Osteocyte (in vitro differentiated cells): ENCODE results near the gene CRYBG1. TPM values are rescaled to one million over a fixed set of nuclear protein-coding genes. Genes with fewer than 3 reads are reported as not detected.

ENCODE experiments used
- DNase-seq: peaks from one replicate; pipeline ENCODE4 v3.0.0; 2021; ENCODE audit warnings: mixed read lengths; ENCODE audit not compliant: unreplicated experiment; ENCODE audit errors: extremely low spot score
- H3K27ac Mint-ChIP-seq: one replicate; pipeline ENCODE4 v1.8.0; 2021; ENCODE audit warnings: mild to moderate bottlenecking, mixed read lengths; ENCODE audit not compliant: unreplicated experiment
- H3K27me3 Mint-ChIP-seq: one replicate; pipeline ENCODE4 v1.8.0; 2021; ENCODE audit warnings: mixed read lengths; ENCODE audit not compliant: unreplicated experiment
- H3K36me3 Mint-ChIP-seq: one replicate; pipeline ENCODE4 v1.8.0; 2021; ENCODE audit warnings: mixed read lengths; ENCODE audit not compliant: unreplicated experiment
- H3K4me1 Mint-ChIP-seq: one replicate; pipeline ENCODE4 v1.8.0; 2021; ENCODE audit warnings: mixed read lengths; ENCODE audit not compliant: unreplicated experiment
- H3K4me3 Mint-ChIP-seq: one replicate; pipeline ENCODE4 v1.8.0; 2021; ENCODE audit warnings: mild to moderate bottlenecking, moderate library complexity, mixed read lengths; ENCODE audit not compliant: unreplicated experiment
- H3K9me3 Mint-ChIP-seq: one replicate; pipeline ENCODE4 v1.8.0; 2021; ENCODE audit warnings: mixed read lengths; ENCODE audit not compliant: unreplicated experiment
- CTCF ChIP-seq: fragments of 200-600 bp; sonication (generic); IDR thresholded peaks from 2 replicates; pipeline ENCODE4 v1.5.0; 2021; ENCODE audit warnings: antibody characterized with exemption, mild to moderate bottlenecking, moderate library complexity
- total RNA-seq: library from RNA; stranded (reverse); gene quantifications from 2 replicates; pipeline ENCODE4 v1.2.1, GENCODE V29; 2021

CRYBG1 gene
- total RNA-seq, 1 donor from 2014 or later: 2.4 TPM

- DNase-seq: no peak
- Mint-ChIP-seq H3K9me3 (no peaks in the 10 kb centered on the region), H3K4me3 (no peak overlapping the region), H3K27me3 (peaks cover 70% of the 10 kb centered on the region), H3K36me3 (no peaks in the 10 kb centered on the region), H3K27ac (no peak overlapping the region), H3K4me1 (no peaks in the 10 kb centered on the region)
- TF ChIP-seq CTCF: no peak
These were observed 53.2 kb downstream of the CRYBG1 start for GRCh38 chr6:106413722-106414121.

DNA sequence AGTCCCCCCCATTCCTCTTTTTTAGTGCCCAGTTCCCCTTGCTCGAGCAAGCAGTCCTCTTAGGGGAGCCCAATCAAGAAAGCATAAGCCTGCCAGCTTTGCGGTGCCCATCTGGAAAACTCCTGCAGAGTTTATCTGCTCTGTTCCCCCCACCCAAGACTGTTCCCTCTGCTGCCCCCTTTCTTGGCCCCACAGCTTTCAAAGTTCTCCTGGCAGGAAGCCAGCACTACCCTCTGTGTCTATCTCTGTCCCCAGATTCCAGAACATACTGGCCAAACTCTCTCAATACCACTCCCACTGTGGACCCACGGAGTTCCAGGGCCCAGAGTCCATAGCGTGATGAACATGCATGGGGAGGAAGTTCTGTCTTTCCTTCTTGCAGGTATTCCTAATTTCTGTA, 55.4 kb downstream of the CRYBG1 start:
- no peak overlapping the region for H3K27ac Mint-ChIP-seq
- no peaks in the 10 kb centered on the region for H3K9me3 Mint-ChIP-seq
- no peak overlapping the region for H3K4me3 Mint-ChIP-seq
- H3K36me3 Mint-ChIP-seq: no peaks in the 10 kb centered on the region
- H3K4me1 Mint-ChIP-seq: no peaks in the 10 kb centered on the region
- TF ChIP-seq CTCF: no peak
- no peak for DNase-seq
- peaks cover 72% of the 10 kb centered on the region for H3K27me3 Mint-ChIP-seq

DNA sequence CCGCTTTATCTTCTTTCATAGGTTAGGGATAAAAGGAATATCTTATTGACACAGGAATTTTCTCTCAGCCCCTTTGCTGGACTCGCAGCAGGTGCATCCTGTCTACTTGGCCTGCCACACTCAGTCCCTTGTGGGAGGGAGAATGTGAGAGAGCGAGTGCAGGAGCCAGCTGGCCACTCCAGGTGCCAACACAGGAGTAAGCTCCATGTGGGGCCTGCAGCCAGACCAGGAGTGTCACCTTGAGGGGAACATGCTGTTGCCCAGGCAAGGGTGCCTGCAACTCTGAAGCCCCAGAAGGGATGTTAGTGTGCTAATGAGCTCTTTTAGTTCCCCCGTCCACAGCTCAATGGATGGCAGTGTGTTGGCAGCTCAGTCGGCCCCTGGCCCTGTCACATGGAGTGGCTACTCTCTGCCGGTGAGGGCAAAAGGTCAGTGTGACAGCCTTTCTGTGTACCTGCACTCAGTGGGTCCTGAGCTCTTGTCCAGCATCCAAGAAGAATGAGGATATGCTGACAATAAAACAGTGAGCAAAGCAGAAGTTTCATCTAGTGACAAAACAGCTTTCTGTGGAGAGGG, 57.1 kb downstream of the CRYBG1 start:
- Mint-ChIP-seq H3K36me3 (no peaks in the 10 kb centered on the region), H3K27ac (no peak overlapping the region), H3K4me1 (no peaks in the 10 kb centered on the region), H3K27me3 (peaks cover 70% of the 10 kb centered on the region), H3K4me3 (no peak overlapping the region), H3K9me3 (no peaks in the 10 kb centered on the region)
- TF ChIP-seq CTCF: no peak
- no peak for DNase-seq

DNA sequence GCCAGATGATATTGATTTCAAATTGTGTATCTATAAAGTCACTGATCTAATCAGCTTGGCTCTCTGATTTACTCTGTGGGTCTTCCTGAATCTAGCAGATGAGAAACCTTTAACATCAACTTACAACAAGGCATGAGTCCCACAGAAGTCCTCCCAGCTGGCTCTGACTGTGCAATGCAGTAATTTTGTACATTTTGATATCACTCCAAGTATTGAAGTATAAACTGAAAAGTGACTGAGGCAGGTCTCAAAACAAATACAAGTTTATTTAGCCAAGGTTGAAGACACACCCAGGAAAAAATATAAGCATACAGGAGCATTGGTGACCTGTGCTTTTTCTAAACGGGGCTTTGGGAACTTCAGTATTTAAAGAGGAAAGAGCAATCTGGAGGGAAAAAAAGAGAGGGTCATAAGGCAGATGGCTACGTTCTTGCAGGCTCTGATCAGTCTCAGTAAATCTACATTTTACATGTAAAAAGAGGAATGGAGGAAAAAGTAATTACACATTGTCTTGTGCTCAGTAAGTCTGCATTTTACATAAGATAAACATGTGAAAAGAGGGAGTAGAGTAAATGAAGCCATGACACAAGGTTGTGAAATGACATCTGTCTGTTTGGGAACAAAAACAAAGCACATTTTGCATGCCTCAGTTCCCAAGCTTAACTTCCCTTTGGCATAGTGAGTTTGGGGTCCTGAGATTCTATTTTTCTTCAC, 59.5 kb downstream of the CRYBG1 start:
- H3K27me3 Mint-ChIP-seq: peaks cover 52% of the 10 kb centered on the region
- H3K4me1 Mint-ChIP-seq: no peaks in the 10 kb centered on the region
- DNase-seq: no peak
- TF ChIP-seq CTCF: no peak
- no peak overlapping the region for H3K27ac Mint-ChIP-seq
- no peaks in the 10 kb centered on the region for H3K9me3 Mint-ChIP-seq
- no peaks in the 10 kb centered on the region for H3K36me3 Mint-ChIP-seq
- H3K4me3 Mint-ChIP-seq: no peak overlapping the region

DNA sequence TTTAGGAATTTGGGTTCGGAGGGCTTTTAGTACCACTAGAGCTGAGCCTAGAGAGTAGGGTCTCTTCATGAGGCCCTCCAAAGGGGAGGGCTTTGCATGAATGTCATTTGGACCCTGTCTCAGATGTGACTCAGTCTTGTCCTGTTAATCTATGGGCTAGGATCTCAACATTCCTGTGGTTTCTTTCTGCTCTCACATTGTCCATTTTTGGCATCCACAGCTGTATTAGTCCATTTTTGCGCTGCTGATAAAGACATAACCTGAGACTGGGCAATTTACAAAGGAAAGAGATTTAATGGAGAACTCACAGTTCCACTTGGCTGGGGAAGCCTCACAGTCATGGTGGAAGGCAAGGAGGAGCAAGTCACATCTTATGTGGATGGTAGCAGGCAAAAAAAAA, 61.0 kb downstream of the CRYBG1 start:
- H3K4me1 Mint-ChIP-seq: no peaks in the 10 kb centered on the region
- TF ChIP-seq CTCF: no peak
- H3K27me3 Mint-ChIP-seq: peaks cover 38% of the 10 kb centered on the region
- H3K4me3 Mint-ChIP-seq: no peak overlapping the region
- DNase-seq: no peak
- H3K36me3 Mint-ChIP-seq: no peaks in the 10 kb centered on the region
- no peak overlapping the region for H3K27ac Mint-ChIP-seq
- no peaks in the 10 kb centered on the region for H3K9me3 Mint-ChIP-seq
